Glutamatergic neuron (in vitro differentiated cells): ENCODE measurements around the gene TPSD1. TPM values are rescaled to one million over a fixed set of nuclear protein-coding genes. Genes with fewer than 3 reads are reported as not detected.

ENCODE experiments used
- DNase-seq: peaks from one replicate; pipeline ENCODE4 v3.0.0; 2022
- H3K27ac Mint-ChIP-seq: one replicate; pipeline ENCODE4 v1.8.0; 2020; ENCODE audit warnings: mild to moderate bottlenecking, mixed read lengths, inconsistent platforms; ENCODE audit not compliant: unreplicated experiment
- H3K27me3 Mint-ChIP-seq: one replicate; pipeline ENCODE4 v1.8.0; 2020; ENCODE audit warnings: mild to moderate bottlenecking, moderate library complexity, mixed read lengths, inconsistent platforms; ENCODE audit not compliant: unreplicated experiment
- H3K36me3 Mint-ChIP-seq: one replicate; pipeline ENCODE4 v1.8.0; 2020; ENCODE audit warnings: mild to moderate bottlenecking, mixed read lengths, inconsistent platforms; ENCODE audit not compliant: unreplicated experiment
- H3K4me1 Mint-ChIP-seq: one replicate; pipeline ENCODE4 v1.8.0; 2020; ENCODE audit warnings: mild to moderate bottlenecking, low read depth, mixed read lengths, inconsistent platforms; ENCODE audit not compliant: unreplicated experiment
- H3K4me3 Mint-ChIP-seq: one replicate; pipeline ENCODE4 v1.8.0; 2020; ENCODE audit warnings: mild to moderate bottlenecking, mixed read lengths, inconsistent platforms; ENCODE audit not compliant: unreplicated experiment
- H3K9me3 Mint-ChIP-seq: one replicate; pipeline ENCODE4 v1.8.0; 2020; ENCODE audit warnings: mild to moderate bottlenecking, moderate library complexity, mixed read lengths, inconsistent platforms; ENCODE audit not compliant: unreplicated experiment
- CTCF ChIP-seq: fragments of 200-600 bp; sonication (generic); IDR thresholded peaks from one replicate; pipeline ENCODE4 v1.5.0; 2021; ENCODE audit not compliant: partially characterized antibody, unreplicated experiment
- total RNA-seq: library from RNA; stranded (reverse); fragmentation: NEBNext Ultra II Directional; extraction: Animal tissue kit (Norgen Biotek cat#: 25700); gene quantifications from one replicate; pipeline ENCODE4 v1.2.1, GENCODE V29; 2021; ENCODE audit not compliant: unreplicated experiment

TPSD1 gene
- total RNA-seq, 1 donor from 2014 or later: not detected

GRCh38 chr16:1283296-1283695 lies 27.4 kb downstream of the TPSD1 start:
- H3K9me3 Mint-ChIP-seq: peaks cover 2% of the 10 kb centered on the region
- no peak for DNase-seq
- no peak overlapping the region for H3K27ac Mint-ChIP-seq
- no peak for TF ChIP-seq CTCF
- peaks cover 5% of the 10 kb centered on the region for H3K27me3 Mint-ChIP-seq
- peaks cover 3% of the 10 kb centered on the region for H3K4me1 Mint-ChIP-seq
- H3K36me3 Mint-ChIP-seq: no peaks in the 10 kb centered on the region
- no peak overlapping the region for H3K4me3 Mint-ChIP-seq

DNA sequence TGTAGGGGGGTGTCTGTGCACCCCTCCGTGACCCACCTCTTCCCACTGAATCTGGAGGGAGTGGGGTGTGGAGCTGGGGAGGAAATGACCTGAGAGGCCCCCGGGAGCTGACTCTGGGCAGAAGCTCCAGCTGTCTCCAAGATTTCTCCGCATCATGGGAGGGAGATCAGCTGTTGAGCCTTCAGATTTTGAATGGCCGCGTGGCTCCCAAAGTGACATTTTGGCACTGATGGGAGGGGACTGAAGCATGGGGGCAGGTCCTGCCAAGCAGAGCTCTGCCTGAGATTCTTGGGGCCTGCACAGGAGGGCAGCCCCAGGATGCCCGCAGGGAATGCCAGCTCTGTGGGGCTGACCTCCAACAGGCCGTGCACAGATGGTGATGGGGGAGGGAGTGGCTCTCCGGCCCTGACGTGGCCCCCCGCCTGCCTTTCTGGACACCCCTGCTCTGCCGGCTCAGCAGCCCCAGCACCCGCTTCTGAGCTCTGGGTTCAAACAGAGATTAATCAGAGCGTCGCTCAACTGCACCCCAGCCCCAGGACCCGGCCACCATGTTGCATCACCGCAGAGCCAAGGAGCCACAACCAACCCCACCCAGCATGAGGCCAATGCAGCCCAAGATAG lies 28.2 kb downstream of the TPSD1 start:
- DNase-seq: no peak
- Mint-ChIP-seq H3K4me3 (no peak overlapping the region), H3K27me3 (peaks cover 5% of the 10 kb centered on the region), H3K9me3 (peaks cover 2% of the 10 kb centered on the region), H3K27ac (no peak overlapping the region), H3K36me3 (no peaks in the 10 kb centered on the region), H3K4me1 (peaks cover 3% of the 10 kb centered on the region)
- TF ChIP-seq CTCF: no peak

DNA sequence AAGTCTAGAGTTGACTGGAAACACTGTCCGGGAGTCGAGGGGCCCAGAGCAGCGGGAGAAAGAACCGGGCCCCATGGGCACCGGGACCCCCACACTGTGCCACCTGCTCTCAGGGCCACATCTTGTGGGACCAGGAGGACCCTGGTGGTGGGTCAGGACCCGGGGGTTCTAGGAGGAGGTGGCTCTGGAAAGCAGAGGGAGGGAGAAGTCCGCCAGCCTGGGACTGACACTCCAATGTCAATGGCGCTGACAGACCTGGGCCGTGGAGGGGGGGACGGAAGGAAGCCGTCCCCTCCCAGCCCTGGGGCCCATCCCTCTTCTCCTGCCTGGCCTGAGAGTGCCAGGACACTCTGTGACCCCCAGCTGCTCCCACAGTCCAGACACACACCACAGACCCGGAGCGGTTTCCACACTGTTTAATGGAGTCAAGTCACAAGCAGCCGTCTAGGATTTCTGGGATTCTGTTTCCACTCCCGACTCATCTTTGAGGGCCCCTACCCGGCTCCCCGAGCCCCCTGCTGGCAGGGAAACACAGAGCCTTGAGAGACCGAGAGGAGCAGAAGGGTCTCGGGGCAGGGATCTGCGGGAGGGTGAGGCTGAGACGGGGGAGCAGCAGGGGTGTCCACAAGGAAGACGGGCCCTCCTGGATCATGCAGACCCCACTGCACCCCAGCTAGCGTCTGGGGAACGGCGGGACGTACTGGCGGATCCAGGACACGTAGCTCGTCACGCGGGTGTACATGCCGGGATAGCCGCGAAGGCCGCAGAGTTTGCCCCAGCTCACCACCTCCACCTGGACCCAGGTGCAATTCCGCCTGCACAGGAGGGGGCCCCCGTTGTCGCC lies 30.0 kb downstream of the TPSD1 start:
- no peak for DNase-seq
- no peak for TF ChIP-seq CTCF
- H3K4me1 Mint-ChIP-seq: peaks cover 9% of the 10 kb centered on the region
- H3K27ac Mint-ChIP-seq: no peak overlapping the region
- H3K4me3 Mint-ChIP-seq: no peak overlapping the region
- H3K36me3 Mint-ChIP-seq: no peaks in the 10 kb centered on the region
- peaks cover 2% of the 10 kb centered on the region for H3K9me3 Mint-ChIP-seq
- H3K27me3 Mint-ChIP-seq: peaks cover 6% of the 10 kb centered on the region

DNA sequence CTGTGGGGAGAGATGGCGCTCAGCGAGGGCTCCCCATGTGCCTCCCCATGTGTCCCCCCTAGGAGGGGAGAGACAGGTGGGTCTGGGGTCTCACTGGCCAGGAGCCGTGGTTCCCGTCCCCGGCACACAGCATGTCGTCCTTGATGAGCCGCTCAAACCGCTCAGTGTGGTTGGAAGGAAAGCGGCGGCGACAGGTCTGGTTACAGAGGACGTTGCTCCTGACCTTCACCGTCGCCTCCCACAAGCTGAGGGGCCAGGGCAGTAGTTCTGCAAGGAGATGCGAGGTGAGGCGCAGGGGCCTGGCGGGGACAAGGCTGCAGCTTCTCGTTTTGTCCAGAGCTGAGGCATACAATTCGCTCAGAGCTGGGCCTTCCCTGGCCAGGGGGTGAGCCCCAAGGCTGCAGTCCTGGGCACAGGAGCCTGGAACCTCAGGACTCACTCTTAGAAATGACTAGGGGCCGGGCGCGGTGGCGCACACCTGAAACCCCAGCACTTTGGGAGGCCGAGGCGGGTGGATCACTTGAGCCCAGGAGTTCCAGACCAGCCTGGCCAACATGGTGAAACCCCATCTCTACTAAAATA lies 30.7 kb downstream of the TPSD1 start:
- no peak for DNase-seq
- Mint-ChIP-seq H3K27ac (no peak overlapping the region), H3K9me3 (peaks cover 2% of the 10 kb centered on the region), H3K36me3 (no peaks in the 10 kb centered on the region), H3K27me3 (peaks cover 6% of the 10 kb centered on the region), H3K4me1 (peaks cover 13% of the 10 kb centered on the region), H3K4me3 (no peak overlapping the region)
- TF ChIP-seq CTCF: no peak
